Glomerular visceral epithelial cell (primary cell): ENCODE results near the gene CGREF1.

ENCODE experiments used
- DNase-seq: peaks from one replicate; pipeline ENCODE4 v3.0.0-alpha.2; 2016; ENCODE audit errors: extremely low spot score

CGREF1 gene, protein sequence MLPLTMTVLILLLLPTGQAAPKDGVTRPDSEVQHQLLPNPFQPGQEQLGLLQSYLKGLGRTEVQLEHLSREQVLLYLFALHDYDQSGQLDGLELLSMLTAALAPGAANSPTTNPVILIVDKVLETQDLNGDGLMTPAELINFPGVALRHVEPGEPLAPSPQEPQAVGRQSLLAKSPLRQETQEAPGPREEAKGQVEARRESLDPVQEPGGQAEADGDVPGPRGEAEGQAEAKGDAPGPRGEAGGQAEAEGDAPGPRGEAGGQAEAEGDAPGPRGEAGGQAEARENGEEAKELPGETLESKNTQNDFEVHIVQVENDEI

DNA sequence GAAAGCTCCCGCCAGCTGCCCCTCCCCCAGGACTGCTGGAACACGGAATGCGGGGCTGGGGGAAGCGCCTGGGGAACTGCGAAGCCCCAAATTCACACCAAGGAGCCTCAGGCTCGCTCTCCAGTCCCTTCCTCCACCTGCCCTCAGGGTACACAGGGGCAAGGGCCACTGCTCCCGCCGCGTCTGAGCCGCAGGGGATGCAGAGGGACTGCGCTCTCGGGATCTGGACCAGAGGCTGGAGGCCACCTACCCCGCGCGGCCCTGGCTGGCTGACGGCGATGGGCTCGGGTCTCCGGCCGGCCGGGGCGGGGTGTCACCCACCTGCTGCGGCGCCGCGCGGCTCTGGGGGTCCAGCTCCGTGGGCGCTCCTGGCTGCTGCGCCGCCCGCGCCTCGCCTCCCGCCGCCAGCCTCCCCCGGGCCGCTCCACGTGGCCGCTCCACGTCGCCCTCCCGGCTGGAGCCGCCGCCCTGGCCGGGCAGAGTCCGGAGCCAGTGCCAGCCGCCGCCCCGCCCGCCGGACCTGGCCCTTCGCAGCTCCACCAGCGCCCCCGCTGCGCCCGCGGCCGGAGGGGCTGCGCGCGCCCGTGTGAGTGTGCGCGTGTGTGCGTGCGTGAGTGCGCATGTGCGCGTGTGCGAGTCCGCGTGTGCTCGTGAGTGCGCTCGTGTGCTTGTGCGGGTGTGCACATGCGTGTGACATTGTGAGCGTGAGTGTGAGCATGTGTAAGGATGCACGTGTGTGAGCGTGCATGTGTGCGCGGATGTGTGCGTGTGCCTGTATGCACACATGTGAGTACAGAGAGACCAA, at the start of gene CGREF1:
CGREF1 (minus strand) TSS at position 604 of the 805 bp plus-strand sequence. CDS start 14,762 bp downstream, outside the sequence.
- DNase-seq: no peak

DNA sequence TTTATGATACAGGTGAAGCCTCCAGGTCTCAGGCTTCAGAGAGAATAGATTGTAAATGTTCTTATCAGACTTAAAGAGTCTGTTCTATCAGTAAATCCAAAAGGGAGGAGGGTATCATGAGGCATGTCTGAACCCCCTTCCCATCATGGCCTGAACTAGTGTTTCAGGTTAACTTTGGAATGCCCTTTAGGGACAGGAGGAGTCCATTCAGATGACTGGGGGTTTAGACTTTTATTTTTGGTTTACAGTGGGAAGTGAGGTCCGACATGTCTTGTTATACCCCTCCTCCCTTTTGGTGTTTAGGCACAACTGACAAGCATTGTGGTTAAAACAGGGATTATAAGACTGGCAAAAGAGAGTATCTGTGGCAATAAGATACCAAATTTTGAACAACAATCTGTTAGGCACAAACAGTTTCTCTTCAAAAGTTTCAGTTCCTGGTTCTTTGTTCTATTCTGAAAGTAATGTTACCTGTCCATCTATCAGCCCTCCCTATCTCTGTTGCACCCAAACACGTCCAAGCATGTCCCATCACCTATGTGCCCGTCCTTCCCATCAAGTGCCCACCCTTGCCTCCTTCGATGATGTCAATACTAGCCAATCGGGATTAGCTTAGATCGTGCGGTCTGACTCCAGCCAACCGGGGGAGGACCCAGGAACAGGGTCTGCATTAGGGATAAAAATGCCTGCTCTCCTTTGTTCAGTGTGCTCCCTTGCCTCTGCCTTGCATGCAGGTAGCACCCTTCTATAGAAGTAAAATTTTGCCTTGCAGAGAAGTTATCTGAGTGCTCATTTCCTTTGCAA, 46.2 kb upstream of the CGREF1 start:
- DNase-seq: no peak

DNA sequence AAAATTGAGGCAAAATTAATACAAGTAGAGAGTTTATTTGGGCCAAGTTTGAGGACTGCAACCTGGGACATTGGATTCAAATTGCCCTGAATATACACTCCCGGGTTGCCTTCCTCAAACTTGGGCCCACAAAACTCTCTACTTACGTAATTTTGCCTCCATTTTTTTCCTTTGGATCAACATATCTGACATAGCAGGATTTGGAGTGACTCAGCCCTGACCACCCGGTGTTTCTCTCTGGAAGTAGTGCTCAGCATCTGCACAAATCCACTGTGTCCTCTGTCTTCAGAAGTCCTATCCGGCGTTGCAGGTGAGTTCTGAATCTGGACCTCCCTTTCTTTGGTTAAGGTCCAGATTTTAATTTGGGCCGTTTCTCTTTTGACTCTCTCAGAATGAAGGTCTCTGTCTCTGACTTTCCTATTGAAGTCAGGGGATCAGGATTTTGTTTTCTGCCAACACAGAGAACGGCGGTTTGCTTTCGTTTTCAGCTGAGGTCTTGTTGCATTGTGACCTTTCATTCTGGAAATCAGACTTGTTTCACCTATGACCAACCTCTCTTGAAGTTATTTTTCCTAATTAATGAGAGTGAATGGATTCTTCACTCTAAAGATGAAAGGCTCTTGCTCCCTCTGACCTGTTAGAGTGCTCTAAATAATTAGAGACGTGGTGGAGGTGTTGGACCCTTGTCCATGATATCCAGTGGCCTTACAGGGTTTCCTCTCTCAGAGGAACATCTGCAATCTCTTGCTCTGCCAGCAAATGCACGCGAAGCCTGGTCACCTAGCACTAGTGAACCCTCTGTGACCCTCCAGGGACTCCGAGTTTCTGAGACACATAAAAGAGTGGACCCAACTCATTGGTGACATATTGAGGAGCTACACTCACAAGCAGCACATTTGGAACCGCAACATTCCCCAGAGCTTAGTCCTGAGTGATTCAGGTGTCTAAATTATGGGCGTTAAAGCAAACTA, 43.5 kb upstream of the CGREF1 start:
- DNase-seq: no peak

DNA sequence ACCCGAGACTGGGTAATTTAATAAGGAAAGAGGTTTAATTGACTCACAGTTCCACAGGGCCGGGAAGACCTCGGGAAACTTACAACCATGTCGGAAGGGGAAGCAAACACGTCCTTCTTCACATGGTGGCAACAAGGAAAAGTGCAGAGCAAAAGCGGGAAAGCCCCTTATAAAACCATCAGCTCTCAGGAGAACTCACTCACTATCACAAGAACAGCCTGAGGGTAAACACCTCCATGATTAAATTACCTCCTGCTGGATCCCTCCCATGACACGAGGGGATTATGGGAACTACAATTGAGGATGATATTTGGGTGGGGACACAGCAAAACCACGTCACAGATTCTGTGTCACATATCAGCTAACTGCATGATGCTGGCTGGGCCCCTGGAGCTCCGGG, 41.3 kb upstream of the CGREF1 start:
- no peak for DNase-seq

DNA sequence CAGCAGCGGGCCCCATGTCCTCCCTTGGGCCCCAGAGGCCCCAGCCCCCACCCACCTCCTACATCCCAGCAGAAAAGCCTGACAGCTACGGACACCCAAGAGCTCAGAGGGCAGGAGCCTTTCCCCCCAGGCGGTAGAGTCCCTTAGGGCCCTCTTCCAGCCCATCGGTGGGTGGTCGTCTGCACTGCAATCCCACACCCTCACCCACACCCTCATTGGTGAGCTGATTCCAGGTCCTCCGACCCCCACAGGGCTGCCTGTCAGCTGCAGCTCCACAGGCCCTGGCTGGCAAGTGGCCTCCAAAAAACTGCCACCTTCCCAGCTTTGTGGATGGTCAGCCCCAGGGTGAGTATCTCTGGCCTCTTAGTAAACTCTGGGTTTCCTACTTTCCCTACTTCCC, 40.3 kb upstream of the CGREF1 start:
- no peak for DNase-seq

DNA sequence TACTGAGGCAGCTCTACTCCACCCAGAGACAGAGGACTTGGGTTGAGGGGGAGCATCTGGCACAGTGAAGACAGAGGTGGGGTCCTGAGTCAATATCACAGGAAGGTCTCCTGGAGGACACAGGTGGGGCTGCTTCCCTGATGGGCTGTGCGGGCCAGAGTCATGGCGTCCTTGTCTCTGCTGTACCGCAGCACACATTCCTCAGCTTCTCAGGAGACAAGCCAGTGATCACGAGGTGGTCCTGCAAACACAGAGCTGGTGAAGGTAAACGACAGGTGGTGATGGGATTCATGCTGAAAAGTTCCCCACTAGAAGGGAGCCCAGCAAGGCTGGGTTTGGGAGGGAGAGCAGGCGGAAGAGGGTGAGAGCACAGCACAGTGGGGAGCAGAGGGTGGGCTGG, 39.5 kb upstream of the CGREF1 start:
- DNase-seq: no peak

DNA sequence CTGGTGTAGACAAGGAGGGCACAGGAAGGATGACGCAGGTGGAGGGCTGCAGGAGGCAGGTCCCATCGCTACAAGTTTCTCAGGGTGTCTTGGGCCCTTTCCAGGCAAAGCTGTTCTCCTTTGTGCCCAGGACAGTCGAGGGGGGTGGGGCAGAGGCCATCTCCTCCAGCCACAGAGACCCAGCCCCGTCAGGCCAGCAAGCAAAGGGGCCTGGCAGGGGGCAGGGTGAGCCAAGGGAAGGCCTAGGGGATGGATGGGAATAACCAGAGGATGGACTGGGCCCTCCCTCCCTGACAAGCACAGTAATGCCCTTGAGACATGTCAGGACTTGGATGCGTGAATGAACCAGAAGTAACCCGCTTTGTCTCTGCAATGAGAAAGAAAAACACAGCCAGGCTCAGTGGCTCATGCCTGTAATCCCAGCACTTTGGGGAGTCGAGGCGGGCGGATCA, 36.2 kb upstream of the CGREF1 start:
- no peak for DNase-seq

DNA sequence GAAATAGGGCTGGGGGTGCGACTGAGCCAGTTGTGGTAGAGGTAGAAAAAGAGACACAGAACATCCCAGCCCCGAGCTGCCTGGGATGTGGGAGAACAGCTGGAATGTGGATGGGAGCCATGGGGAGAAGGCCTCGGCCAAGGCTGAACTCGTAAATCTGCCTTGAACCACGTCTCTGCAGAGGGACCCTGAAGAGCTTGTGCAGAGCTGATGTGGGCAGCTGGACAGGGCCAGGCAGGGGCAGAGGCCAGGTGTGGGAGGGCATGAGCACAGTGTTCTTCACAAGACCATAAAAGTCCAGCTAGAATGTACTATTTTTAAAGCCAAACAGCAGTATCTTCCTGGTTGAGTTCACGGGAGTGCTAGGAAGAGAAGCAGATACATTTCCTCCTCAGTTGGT, 35.6 kb upstream of the CGREF1 start:
- DNase-seq: no peak

DNA sequence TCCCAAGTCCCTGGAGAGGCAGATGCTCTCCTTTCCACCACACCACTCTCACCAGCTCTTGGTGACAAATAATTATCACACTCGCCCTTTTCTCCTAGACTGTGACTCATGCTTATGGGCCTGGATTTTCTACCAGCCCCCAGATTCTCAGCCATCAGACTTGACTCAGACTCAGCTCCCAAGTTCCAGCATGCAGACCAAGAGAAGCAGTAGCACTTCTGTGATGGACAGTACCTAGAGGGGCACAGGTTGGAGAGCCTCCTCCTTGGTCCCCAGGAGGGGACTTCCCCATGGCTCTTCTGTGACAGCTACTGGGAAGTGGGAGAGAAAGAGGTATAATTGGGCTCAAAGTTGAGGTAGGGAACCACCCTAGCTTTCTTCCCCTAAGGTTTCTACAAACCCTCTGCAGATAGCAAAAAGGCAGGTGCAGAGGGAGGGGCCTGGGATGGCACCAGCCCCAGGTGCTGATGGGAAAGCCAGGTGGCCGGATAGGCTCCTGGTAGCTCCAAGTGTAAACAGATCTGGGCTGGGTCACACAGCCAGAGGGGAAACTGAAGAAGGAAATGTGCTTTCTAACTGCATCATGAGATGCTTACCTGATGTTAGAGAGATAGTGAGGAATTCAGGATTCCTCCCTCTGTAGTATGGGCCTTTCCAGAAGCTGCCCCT, 34.0 kb upstream of the CGREF1 start:
- DNase-seq: peak; percentile 3

DNA sequence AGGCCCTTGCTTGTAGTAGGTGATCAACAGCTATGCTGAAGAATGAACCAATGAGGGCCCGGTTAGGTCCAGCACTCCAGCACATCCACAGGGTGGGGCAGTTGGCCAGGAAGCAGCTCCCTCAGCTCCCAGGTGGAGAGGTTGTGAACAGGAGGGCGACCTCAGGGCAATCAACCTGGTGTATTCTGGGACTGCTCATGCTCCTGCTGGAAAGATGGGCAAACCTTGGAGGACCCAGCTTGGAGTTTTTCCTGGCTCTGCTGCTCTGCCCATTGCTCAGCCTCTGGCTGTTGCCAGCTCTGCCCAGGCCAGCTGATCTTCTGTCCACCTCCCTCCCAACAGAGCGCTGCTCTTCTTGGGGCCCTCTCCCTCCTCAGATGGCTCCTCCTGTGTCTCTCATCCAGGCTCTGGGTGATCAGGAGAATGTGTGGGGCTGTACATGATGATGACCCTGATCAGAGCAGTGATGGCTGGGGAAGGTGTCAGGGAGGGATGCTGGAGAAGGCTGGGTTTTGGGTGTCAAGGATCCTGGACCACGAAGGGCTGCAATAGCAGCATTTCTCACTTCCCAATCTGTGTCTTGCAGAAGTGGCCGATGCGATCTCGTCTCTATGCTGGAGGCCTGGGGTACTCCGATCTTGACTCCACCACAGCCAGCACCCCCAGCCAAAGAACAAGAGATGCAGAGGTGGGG, 33.3 kb upstream of the CGREF1 start:
- DNase-seq: no peak

DNA sequence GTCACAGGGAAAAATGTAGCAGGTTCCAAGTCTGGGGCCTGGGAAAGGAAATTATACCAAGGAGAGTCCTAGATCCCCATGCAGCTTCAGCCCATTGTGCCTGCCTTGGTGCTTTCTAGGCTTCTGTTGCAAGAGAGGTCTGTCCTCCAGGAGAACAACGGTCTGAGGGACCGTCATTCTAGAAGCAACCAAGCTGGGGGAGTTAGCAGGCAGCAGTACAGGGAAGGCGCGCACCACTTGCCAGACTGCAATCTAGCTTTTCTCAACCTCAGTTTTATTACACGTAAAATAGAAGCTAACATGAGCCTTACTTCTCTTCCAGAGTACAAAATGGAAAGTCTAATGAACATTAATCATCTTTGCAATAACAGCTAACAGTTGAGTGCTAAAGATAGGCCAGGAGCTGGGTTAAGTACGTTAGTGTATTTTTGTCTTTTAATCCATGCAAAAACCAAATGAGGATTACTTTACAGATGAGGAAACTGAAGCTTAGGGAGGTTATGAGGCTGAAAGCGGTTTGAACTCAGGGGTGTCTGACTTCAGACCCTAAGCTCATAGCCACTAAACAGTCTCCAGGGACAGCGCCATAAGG, 31.8 kb upstream of the CGREF1 start:
- no peak for DNase-seq

DNA sequence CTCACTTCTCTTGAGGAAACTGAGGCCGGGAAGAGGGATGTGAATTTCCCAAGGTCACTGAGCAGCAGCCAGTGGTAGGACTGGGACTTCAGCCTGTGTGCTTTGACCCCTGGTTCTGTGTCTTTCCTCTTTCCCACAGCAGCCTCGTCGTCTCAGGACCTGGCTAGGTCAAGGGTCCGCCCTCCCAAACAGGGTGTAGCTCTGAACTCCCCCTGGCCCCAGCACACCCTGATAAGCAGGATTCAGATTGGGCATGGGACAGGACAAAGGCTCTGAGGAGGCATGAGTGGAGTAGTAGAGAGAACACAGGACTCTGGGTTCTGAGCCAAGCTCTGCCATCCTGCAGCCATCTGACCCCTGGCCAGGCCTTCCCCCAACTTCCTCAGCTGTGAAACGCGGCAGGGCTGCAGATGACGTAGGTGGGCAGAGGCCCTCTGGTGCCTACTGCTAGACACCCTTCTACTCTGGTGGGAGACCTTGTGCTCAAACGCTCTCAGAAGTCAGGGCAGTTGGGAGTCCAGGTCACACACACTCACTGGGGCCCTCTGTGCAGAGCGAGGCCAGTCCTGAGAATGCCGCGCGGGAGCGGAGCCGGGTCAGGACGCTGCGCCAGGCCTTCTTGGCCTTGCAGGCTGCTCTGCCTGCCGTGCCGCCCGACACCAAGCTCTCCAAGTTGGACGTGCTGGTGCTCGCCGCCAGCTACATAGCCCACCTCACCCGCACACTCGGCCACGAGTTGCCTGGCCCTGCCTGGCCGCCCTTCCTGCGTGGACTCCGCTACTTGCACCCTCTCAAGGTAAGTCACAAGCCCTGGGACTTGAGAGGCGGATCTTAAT, 30.9 kb upstream of the CGREF1 start:
- DNase-seq: no peak

DNA sequence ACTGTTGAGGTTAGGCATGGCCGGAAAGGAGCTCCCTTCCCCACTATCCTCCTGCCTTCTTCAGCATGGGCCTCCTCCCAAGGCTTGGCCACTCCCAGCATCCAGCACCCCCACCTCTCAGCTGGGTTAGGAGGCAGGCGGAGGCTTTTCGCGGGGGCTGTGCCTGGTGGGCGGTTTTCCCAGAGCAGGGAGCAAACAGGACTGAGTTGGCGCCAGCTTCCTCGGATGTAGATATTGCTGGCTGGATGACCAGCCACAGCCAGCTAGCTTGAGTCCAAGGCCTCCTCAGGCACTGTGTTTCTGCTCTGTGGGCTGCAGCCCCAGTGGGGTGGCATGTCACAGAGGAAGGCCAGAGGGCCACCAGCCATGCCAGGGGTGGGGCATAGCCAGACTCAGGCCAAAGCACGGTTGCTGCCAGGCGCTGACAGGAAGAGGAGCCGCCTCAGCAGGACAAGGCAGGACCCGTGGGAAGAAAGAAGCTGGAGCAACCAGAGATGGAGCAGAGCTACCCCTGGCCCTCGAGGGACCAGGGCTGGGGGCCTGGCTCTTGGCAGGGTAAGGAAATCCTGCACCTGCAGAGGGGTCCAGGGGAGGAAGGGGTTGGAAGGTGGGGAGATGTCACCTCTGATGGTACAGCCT, 30.0 kb upstream of the CGREF1 start, which contains the start of gene TCF23:
TCF23 (plus strand) TSS at position 204 of the 639 bp plus-strand sequence; CDS start at position 334, 130 bp downstream.
- no peak for DNase-seq

DNA sequence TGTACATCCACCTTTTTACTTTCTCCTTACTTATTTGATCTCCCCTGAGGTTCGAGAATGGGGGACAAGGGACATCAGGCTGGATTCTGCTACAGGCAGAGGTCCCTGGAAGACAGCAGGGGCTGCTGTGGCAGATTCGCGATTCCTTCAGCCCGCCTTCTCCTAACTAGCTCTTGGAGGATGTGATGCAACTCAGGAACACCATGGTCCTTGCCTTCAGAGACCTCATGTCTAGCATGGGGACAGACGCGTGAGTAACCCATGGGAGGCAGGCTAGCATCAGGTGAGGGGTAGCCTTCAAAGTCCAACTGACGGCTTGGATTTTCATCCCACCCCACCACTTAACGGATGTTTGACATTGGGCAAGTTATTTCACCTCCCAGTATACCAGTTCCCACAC, 29.0 kb upstream of the CGREF1 start:
- DNase-seq: no peak

DNA sequence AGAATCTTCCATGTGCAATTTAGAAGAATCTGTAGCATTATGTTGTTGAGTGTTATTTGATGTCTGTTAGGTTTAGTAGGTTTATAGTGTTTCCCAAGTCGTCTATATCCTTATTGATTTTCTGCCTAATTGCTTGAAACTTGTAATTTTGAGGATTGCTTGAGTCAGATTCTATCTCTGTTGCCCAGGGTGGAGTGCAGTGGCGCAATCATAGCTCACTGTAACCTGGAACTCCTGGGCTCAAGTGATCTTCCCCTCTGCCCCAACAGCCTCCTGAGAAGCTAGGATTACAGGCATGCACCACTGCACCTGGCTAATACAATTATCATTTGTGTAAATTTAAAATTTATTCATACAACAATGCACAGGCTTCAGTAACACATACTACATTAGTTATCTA, 26.8 kb upstream of the CGREF1 start:
- DNase-seq: no peak

DNA sequence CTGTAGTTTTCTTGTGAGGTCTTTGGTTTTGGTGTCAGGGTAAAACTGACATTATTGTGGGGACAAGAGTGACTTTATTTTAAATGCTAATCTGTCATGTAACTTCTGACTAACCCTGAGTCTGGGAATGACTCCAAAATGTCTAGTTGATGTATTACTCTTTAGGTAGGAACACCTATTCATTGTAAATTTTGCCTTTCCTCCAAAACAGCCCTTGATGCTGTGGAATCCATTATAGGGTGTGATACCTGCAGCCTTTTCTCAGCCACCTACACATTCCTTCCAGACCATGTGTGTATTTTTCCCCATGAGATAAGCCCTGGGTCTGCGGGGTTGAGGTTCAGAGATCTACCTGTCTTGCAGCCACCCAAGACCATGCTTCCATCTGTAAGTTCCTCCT, 24.4 kb upstream of the CGREF1 start:
- DNase-seq: no peak

DNA sequence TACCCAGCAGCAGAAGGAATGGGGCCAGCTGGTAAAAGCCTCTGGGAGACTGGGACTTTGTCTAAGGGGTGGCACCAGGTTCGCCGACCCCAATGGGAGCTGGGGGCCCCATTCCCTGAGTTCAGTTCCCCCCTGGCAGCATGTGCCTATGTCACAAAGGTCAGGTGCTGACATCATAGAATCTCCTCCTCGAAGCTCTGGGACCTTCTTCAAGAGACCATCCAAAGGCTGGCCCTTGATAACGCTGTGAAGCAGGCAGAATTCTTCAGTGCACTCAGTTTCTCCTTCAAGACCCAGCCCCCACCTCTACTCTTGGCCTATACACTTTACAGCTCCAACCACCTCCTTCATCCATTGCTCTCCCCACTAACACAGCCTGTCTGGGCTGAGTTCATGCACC, 20.4 kb upstream of the CGREF1 start, which contains the start of gene PRR30:
PRR30 (minus strand) TSS at position 101 of the 400 bp plus-strand sequence. CDS start 1,081 bp downstream, outside the sequence.
- no peak for DNase-seq

DNA sequence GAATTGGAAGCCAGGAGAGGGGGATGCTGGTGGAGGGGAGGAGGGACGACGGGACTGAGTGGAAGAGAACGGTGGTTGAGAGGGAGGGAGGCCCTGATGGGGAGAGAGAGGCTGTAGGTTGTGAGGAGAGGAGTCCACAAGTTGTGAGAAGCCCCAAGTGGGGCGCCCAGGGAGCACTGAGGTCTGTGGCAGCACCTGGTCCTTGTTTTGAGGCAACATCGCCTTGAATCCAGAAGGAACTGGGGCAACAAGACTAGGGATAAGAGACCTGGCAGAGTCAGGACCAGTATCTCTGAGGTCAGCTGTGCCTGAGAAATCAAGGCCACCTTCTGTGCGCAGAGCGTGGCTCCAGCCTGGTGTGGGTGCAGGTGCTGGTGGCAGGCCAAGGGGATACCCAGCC, 19.2 kb upstream of the CGREF1 start:
- DNase-seq: no peak
